ENCODE measurements around the gene WT1.
"Not testable (repeated sequence)": the region's sequence is repeated elsewhere in the genome, so short reads cannot be mapped to it uniquely, and the experiment has no call there.

Gene WT1

GRCh38 chr11:32386770-32387377, 48.5 kb downstream of the WT1 start:
- DNase-seq (ENCODE audit: low read depth): no peak

GRCh38 chr11:32385998-32386397, 49.3 kb downstream of the WT1 start:
- no peak for DNase-seq (ENCODE audit: low read depth)

- DNase-seq (ENCODE audit: low read depth): no peak
Observed at GRCh38 chr11:32382339-32383049, 52.8 kb downstream of the WT1 start.

GRCh38 chr11:32381179-32381578, 54.2 kb downstream of the WT1 start:
- DNase-seq (ENCODE audit: low read depth): no peak

GRCh38 chr11:32379719-32380118, 55.6 kb downstream of the WT1 start:
- DNase-seq (ENCODE audit: low read depth): no peak

GRCh38 chr11:32375826-32376225, 59.5 kb downstream of the WT1 start:
- no peak for DNase-seq (ENCODE audit: low read depth)

GRCh38 chr11:32374261-32374711, 61.1 kb downstream of the WT1 start:
- no peak for DNase-seq (ENCODE audit: low read depth)

GRCh38 chr11:32369987-32370386, 65.4 kb downstream of the WT1 start:
- not testable (repeated sequence) for DNase-seq (ENCODE audit: low read depth)

GRCh38 chr11:32366666-32367065, 68.7 kb downstream of the WT1 start:
- peak; percentile 11 for DNase-seq (ENCODE audit: low read depth)

- DNase-seq (ENCODE audit: low read depth): no peak
Observed at GRCh38 chr11:32365192-32365591, 70.1 kb downstream of the WT1 start.

GRCh38 chr11:32358729-32359128, 76.6 kb downstream of the WT1 start:
- no peak for DNase-seq (ENCODE audit: low read depth)

GRCh38 chr11:32353884-32354283, 81.5 kb downstream of the WT1 start:
- no peak for DNase-seq (ENCODE audit: low read depth)

- no peak for DNase-seq (ENCODE audit: low read depth)
Observed at GRCh38 chr11:32348502-32348901, 86.8 kb downstream of the WT1 start.

GRCh38 chr11:32344946-32345345, 90.4 kb downstream of the WT1 start:
- no peak for DNase-seq (ENCODE audit: low read depth)

- DNase-seq (ENCODE audit: low read depth): no peak
Observed at GRCh38 chr11:32343325-32344008, 91.9 kb downstream of the WT1 start.

- no peak for DNase-seq (ENCODE audit: low read depth)
Observed at GRCh38 chr11:32341620-32342613, 93.4 kb downstream of the WT1 start.

- DNase-seq (ENCODE audit: low read depth): no peak
Observed at GRCh38 chr11:32340181-32340580, 95.2 kb downstream of the WT1 start.

Measured in GM04503 (cell line).